ENCODE measurements around the gene DOCK6. TPM values are rescaled to one million over a fixed set of nuclear protein-coding genes. Genes with fewer than 3 reads are reported as not detected.

Gene DOCK6
- total and polyA plus RNA-seq, 2 of the 13 experiments (the other 11 are each of a cell fraction or from before 2014, with no cell fraction given): 5.4 to 38.1 TPM

GRCh38 chr19:11155373-11156120 is 106.8 kb downstream of the DOCK6 start, which contains the start of gene SPC24 (continued):
- TF ChIP-seq ETS1 (CRISPR knock-in tag; IDR thresholded peaks at IDR 0.05): no peak
- no peak for TF ChIP-seq IKZF1 (IDR thresholded peaks at IDR 0.05)
- no peak for TF ChIP-seq PHF20 (CRISPR knock-in tag; IDR thresholded peaks at IDR 0.05)
- TF ChIP-seq ZNF136 (CRISPR knock-in tag; IDR thresholded peaks at IDR 0.05; ENCODE audit: low read depth): no peak
- no peak for TF ChIP-seq STAT6 (CRISPR knock-in tag; IDR thresholded peaks at IDR 0.05; ENCODE audit: borderline replicate concordance)
- no peak for TF ChIP-seq ZMYM4 (CRISPR knock-in tag; IDR thresholded peaks at IDR 0.05)
- TF ChIP-seq U2AF2 (IDR thresholded peaks at IDR 0.05; ENCODE audit: low read depth, low read length): no peak
- TF ChIP-seq POLR2AphosphoS2 (IDR thresholded peaks at IDR 0.05; ENCODE audit: low read depth, low read length): no peak
- TF ChIP-seq CCDC6 (CRISPR knock-in tag; IDR thresholded peaks at IDR 0.05): peak; percentile 95; the same call in 1 of the 2 replicates
- TF ChIP-seq HDAC2 (CRISPR knock-in tag; IDR thresholded peaks at IDR 0.05): no peak; the same call in 1 of the 2 replicates
- TF ChIP-seq YEATS4 (CRISPR knock-in tag; IDR thresholded peaks at IDR 0.05; ENCODE audit: borderline replicate concordance): peak; percentile 83; the same call in 1 of the 2 replicates
- no peak for TF ChIP-seq ZBTB46 (CRISPR knock-in tag; IDR thresholded peaks at IDR 0.05; ENCODE audit: borderline replicate concordance)
- no peak for TF ChIP-seq ESRRA (CRISPR knock-in tag; IDR thresholded peaks at IDR 0.05; ENCODE audit: low read depth)
- TF ChIP-seq ZNF276 (CRISPR knock-in tag; IDR thresholded peaks at IDR 0.05; ENCODE audit: low read depth): no peak; the same call in 1 of the 2 replicates
- no peak for TF ChIP-seq RNF2 (conservative IDR thresholded peaks at IDR 0.05; ENCODE audit: low read depth)
- no peak for TF ChIP-seq AKNA (CRISPR knock-in tag; IDR thresholded peaks at IDR 0.05; ENCODE audit: borderline replicate concordance)
- no peak for TF ChIP-seq ZFP62 (CRISPR knock-in tag; IDR thresholded peaks at IDR 0.05)

Data from HepG2 (cell line).